Measurements from ENCODE around the gene EMC6.

The EMC6 gene

DNA sequence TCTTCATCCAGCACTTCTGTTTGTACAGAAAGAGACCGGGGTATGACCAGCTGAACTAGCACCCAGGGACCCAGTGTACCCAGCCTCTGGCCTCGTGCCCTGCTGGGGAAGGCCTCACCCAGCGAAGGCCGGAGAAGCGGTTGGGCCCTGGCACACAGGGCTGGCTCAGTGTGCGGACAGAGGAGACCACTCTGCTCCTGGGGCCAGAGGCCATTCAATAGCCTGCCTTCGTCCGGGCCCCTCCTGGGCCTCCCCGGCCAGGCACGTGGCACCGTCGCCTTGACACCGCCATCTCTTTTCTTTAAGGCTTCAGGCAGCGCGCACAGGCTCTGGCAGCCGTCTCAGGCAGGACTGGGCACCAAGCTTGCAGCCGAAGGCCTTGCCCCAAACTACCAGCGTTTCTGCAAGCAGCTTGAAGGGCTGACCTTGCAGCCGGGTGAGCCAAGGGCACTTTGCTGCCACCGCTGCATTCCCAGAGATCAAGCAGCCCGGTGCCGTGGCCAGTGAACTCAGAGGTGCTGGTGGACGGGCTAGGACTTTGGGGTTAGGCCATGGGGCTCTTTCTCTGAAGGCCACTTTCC lies 8.2 kb upstream of the EMC6 start:
- H3K4me2 ChIP-seq = no peak overlapping the region
- TF ChIP-seq, protein P1, sequence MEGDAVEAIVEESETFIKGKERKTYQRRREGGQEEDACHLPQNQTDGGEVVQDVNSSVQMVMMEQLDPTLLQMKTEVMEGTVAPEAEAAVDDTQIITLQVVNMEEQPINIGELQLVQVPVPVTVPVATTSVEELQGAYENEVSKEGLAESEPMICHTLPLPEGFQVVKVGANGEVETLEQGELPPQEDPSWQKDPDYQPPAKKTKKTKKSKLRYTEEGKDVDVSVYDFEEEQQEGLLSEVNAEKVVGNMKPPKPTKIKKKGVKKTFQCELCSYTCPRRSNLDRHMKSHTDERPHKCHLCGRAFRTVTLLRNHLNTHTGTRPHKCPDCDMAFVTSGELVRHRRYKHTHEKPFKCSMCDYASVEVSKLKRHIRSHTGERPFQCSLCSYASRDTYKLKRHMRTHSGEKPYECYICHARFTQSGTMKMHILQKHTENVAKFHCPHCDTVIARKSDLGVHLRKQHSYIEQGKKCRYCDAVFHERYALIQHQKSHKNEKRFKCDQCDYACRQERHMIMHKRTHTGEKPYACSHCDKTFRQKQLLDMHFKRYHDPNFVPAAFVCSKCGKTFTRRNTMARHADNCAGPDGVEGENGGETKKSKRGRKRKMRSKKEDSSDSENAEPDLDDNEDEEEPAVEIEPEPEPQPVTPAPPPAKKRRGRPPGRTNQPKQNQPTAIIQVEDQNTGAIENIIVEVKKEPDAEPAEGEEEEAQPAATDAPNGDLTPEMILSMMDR (conservative IDR thresholded peaks at IDR 0.05; ENCODE audit: low read depth, low read length) = no peak
- no peak overlapping the region for H3K27ac ChIP-seq
- no peaks in the 10 kb centered on the region for H4K20me1 ChIP-seq (ENCODE audit: insufficient read depth)
- H3K79me2 ChIP-seq (ENCODE audit: insufficient read depth, low read depth) = no peaks in the 10 kb centered on the region
- H3K4me3 ChIP-seq (IDR thresholded peaks at IDR 0.05; ENCODE audit: insufficient read depth, low read depth, low read length) = no peak overlapping the region
- no peaks in the 10 kb centered on the region for H3K4me1 ChIP-seq (ENCODE audit: low read depth, poor library complexity, severe bottlenecking)
- no peaks in the 10 kb centered on the region for H3K27me3 ChIP-seq (ENCODE audit: insufficient read depth, low read depth)
- no peak overlapping the region for H3K9ac ChIP-seq
- H2AFZ ChIP-seq (ENCODE audit: low read depth) = no peak overlapping the region
- no peaks in the 10 kb centered on the region for H3K36me3 ChIP-seq (ENCODE audit: insufficient read depth)

GRCh38 chr17:3663102-3664011 lies 5.3 kb upstream of the EMC6 start:
- Histone ChIP-seq H3K4me1 (ENCODE audit: low read depth, poor library complexity, severe bottlenecking) (peaks cover 5% of the 10 kb centered on the region), H2AFZ (ENCODE audit: low read depth) (no peak overlapping the region), H4K20me1 (ENCODE audit: insufficient read depth) (no peaks in the 10 kb centered on the region), H3K4me2 (no peak overlapping the region), H3K79me2 (ENCODE audit: insufficient read depth, low read depth) (no peaks in the 10 kb centered on the region), H3K27ac (no peak overlapping the region), H3K27me3 (ENCODE audit: insufficient read depth, low read depth) (no peaks in the 10 kb centered on the region), H3K36me3 (ENCODE audit: insufficient read depth) (no peaks in the 10 kb centered on the region), H3K9ac (no peak overlapping the region), H3K4me3 (IDR thresholded peaks at IDR 0.05; ENCODE audit: insufficient read depth, low read depth, low read length) (no peak overlapping the region)
- TF ChIP-seq, protein P1 (conservative IDR thresholded peaks at IDR 0.05; ENCODE audit: low read depth, low read length) = no peak

DNA sequence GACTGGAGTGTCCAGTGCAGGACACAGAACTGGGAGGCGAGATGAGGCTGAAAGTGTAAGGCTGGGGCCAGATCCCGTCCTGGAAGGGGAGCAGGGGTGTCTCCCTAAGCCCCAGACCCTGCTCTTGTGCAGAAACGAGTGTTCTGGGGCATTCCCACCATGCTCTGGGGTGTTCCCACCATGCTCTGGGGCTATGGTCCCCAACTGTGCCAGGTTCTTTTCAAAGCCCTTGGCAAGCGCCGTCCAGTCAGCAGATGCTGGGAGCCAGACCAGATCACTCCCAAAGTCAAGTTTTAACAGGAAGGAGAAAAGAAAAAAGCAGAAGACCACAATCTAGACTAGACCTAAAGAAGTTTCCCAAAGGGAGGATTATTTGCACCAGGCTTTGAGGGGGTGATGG lies 2.8 kb upstream of the EMC6 start:
- Histone ChIP-seq H3K27me3 (ENCODE audit: insufficient read depth, low read depth) (no peaks in the 10 kb centered on the region), H3K4me1 (ENCODE audit: low read depth, poor library complexity, severe bottlenecking) (peaks cover 11% of the 10 kb centered on the region), H2AFZ (ENCODE audit: low read depth) (no peak overlapping the region), H3K9ac (no peak overlapping the region), H3K4me2 (no peak overlapping the region), H3K36me3 (ENCODE audit: insufficient read depth) (no peaks in the 10 kb centered on the region), H3K27ac (no peak overlapping the region), H4K20me1 (ENCODE audit: insufficient read depth) (no peaks in the 10 kb centered on the region), H3K79me2 (ENCODE audit: insufficient read depth, low read depth) (peaks cover 19% of the 10 kb centered on the region), H3K4me3 (IDR thresholded peaks at IDR 0.05; ENCODE audit: insufficient read depth, low read depth, low read length) (no peak overlapping the region)
- TF ChIP-seq, protein P1 (conservative IDR thresholded peaks at IDR 0.05; ENCODE audit: low read depth, low read length) = no peak

DNA sequence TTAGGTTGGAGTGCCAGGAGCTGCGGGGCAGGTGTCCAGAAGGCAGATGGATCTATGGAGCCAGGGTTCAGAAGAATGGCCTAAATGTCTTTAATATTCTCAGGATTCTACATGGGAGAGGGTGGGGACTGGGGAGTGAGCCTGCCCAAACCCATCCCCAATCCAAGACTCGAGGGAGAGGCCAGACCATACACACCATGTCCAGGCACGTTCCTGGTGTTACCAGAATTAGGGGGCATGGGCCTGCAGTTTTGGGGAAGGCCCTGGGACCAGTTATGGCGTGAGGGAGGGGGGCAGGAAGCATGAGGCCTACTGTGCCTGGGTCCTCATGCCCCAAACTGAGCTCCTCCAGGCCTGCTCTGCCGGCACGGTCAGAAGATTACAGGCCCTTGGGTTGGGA lies 2.1 kb upstream of the EMC6 start:
- Histone ChIP-seq H3K9ac (no peak overlapping the region), H3K4me3 (IDR thresholded peaks at IDR 0.05; ENCODE audit: insufficient read depth, low read depth, low read length) (no peak overlapping the region)
- TF ChIP-seq, protein P1 (conservative IDR thresholded peaks at IDR 0.05; ENCODE audit: low read depth, low read length) = no peak

More for the DNA sequence above, 2.1 kb upstream of the EMC6 start:
- no peaks in the 10 kb centered on the region for H4K20me1 ChIP-seq (ENCODE audit: insufficient read depth)
- peaks cover 21% of the 10 kb centered on the region for H3K79me2 ChIP-seq (ENCODE audit: insufficient read depth, low read depth)
- H3K4me1 ChIP-seq (ENCODE audit: low read depth, poor library complexity, severe bottlenecking) = peaks cover 11% of the 10 kb centered on the region
- no peak overlapping the region for H3K4me2 ChIP-seq
- H3K27ac ChIP-seq = no peak overlapping the region
- no peaks in the 10 kb centered on the region for H3K36me3 ChIP-seq (ENCODE audit: insufficient read depth)
- no peak overlapping the region for H2AFZ ChIP-seq (ENCODE audit: low read depth)
- H3K27me3 ChIP-seq (ENCODE audit: insufficient read depth, low read depth) = no peaks in the 10 kb centered on the region

Data from KMS-11 (cell line).